ENCODE data around the gene ZSWIM6.

ZSWIM6 gene

DNA sequence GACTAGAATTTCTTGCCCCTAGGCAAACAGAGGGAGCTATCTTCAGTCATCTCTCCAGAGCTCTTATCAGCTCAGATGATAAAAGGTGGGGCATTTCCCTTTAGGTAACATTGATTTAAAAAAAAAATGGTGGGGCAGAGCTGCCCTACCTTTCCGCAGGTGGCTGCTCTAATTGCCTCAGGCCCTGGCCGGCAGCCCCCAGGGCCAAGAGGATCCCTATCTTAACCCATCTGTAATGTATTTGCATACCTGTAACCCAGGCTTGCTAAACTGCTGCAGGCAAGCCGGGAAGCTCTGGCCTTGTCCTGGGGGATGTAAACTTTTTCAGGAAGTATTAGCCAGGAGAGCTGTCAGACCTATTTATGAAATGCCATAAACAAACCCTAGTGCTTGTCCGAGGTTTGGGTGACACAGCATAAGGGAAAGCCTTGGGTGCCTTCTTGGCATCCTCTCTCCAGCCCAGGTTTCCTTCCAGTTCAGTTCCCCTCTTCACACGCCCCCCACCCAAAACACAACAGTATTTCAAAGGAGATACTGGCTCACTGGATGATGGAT lies 20.9 kb upstream of the ZSWIM6 start:
- in situ Hi-C loops (cut with HindIII; ENCODE audit: low pct_unique_long_range_greater_than_20kb, low sequenced_read_pairs), result no loop called here
- TF ChIP-seq JUND (IDR thresholded peaks at IDR 0.05; ENCODE audit: low read depth), result no peak
- no peak for DNase-seq (ENCODE audit: low read depth in 1 of 2, low spot score in 1 of 2)

DNA sequence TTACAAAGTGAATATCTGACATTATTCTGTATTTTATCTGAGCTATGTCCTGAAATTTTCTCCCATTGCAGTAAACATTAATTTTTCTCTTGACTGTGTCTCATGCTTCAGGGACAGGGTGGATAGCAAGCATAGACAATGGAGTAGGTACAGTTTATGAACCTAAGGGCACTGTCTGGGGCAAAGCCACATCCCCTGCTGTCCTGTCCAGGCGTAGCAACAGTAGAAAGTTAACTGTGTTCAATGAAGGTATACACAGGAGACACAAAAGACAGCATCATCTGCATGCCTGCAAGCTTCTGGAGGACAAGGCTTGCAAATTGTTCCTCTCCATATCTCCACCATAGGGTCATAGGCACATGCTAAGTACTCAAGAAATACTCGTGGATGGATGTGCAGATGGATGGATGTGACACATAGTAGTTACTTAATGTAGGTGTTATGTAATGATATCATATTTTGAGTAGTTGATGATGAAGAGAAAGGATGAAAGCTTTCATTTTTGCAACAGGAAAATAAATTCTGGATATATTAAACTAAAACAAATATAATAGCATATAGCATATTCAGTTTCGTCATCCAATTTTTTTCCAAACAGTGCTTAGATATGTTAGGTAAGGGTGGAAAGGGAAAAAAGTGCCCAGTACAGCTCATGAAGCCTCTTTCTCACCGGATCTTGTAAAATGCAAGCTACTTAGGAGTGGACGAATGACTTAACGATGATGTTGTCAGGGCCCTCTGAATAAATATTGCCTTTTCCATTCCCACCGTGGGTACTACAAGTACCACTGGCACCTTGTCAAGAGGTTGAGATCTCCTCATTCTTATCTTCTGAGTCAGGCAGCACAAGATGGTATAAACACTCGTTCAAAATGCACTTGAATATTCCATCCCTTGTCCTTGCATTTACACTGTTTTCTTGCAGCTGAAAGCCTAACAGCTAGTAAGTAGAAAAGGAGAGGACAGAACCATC lies 19.9 kb upstream of the ZSWIM6 start:
- TF ChIP-seq JUND (IDR thresholded peaks at IDR 0.05; ENCODE audit: low read depth), result no peak
- no peak for DNase-seq (ENCODE audit: low read depth in 1 of 2, low spot score in 1 of 2)
- in situ Hi-C loops (cut with HindIII; ENCODE audit: low pct_unique_long_range_greater_than_20kb, low sequenced_read_pairs), result no loop called here

DNA sequence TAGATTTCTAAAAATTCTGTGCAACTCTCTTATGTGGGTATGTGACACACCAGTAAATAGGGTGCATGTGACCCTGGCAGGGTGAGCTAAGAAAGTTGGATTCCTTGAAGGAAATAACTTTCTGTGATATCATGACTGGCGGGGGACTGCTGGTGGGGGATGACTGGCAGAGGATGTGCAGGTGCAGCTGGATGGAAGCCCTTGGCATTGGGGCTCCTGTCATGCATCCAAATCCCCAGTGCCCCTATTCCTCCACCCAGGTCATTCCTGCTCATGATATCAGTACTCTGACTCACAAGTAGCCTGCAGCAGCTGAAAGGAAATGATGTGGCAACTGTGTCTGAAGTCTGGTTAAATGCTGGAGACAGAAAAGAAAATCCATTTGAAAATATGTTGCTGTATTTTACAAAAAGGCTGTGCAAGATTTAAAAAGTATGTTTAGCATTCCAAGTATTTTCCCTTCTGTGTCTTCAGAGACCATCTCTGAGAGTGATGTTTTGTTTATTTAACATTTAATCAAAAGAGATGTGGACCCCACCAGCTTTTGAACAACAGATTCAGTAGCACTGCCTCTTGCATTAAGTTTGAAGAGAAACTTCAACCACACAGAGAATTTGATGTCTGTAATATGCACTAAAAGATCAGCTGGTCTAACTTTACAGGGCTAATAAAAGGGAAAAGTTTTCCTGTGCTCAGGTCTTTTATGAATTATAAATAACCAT lies 17.9 kb upstream of the ZSWIM6 start:
- TF ChIP-seq JUND (IDR thresholded peaks at IDR 0.05; ENCODE audit: low read depth), result no peak

DNA sequence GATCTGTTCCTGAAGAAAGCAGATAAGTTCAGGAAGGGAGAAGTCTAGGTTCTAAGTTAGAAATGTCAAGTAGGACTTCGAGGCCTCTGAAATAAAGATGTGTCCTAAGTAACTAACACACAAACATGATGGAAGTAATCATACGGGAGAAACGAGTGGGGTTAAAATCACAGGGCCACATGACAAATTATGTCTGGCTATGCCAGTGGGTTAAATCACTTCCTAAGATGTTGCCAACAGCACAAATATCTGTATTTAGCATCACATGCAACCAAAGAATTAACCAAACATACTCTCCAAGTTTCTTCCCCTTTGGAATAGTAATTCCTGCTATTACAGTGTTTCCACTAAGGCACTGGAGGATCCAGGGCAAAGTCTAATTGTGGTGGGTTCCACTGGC lies 13.7 kb upstream of the ZSWIM6 start:
- no peak for TF ChIP-seq JUND (IDR thresholded peaks at IDR 0.05; ENCODE audit: low read depth)
- in situ Hi-C loops (cut with HindIII; ENCODE audit: low pct_unique_long_range_greater_than_20kb, low sequenced_read_pairs), result no loop called here
- no peak for DNase-seq (ENCODE audit: low read depth in 1 of 2, low spot score in 1 of 2)

More for the DNA sequence above, 17.9 kb upstream of the ZSWIM6 start:
- DNase-seq (ENCODE audit: low read depth in 1 of 2, low spot score in 1 of 2), result no peak
- in situ Hi-C loops (cut with HindIII; ENCODE audit: low pct_unique_long_range_greater_than_20kb, low sequenced_read_pairs), result no loop called here

DNA sequence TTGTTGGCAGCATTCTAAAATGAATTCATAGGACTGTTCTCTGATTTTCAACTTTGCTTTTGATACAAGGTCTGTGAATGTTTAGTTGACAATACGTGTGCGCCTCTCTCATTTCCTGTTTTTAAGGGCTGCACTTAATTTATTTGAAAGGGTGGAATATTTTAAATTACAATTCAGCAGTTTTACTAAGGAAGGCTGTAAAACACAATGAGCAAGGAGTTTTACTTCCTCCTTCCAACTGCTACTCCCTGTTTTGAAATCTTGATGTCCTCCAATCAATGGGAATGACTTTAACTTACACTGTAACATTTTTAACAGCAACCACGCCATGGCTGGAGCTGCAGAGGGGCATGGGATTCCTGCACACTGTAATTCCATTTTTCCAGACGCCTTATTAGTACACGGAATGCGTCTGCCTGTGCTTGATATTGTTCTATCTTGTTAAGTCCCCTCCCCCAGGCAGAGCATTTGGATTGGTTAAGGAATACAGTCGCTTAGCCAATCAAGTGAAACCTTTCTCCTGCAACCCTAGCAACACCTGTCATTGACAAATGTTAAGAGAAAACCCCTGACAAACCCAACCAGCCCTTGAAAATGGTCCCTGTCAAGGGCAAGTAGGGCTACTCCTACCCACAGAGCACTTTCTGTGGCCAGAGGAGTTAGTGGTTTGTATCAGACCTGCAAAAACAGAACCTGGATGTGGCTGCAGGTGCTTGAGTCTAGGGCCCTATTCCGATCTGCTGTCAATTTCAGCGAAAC lies 12.5 kb upstream of the ZSWIM6 start:
- in situ Hi-C loops (cut with HindIII; ENCODE audit: low pct_unique_long_range_greater_than_20kb, low sequenced_read_pairs), result no loop called here
- DNase-seq (ENCODE audit: low read depth in 1 of 2, low spot score in 1 of 2), result no peak
- TF ChIP-seq JUND (IDR thresholded peaks at IDR 0.05; ENCODE audit: low read depth), result no peak

DNA sequence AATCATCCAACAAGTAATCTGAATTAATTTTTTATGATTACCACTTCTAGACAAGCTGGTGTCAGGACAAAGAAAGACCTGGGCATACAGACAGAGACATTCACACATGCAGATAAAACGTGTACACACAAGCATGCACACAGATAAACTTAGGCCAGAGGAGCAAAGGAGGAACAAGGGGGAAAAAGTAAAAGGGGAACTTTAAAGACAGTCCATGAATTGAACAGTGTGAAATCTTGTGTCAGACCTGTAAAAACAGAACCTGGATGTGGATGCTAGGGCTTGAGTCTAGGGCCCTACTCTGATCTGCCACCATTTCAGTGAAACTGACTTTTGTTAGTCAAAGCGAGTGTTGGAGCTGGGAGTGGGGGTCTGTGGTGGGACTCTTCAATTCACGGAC lies 11.2 kb upstream of the ZSWIM6 start:
- no peak for TF ChIP-seq JUND (IDR thresholded peaks at IDR 0.05; ENCODE audit: low read depth)
- no peak for DNase-seq (ENCODE audit: low read depth in 1 of 2, low spot score in 1 of 2)
- in situ Hi-C loops (cut with HindIII; ENCODE audit: low pct_unique_long_range_greater_than_20kb, low sequenced_read_pairs), result no loop called here

DNA sequence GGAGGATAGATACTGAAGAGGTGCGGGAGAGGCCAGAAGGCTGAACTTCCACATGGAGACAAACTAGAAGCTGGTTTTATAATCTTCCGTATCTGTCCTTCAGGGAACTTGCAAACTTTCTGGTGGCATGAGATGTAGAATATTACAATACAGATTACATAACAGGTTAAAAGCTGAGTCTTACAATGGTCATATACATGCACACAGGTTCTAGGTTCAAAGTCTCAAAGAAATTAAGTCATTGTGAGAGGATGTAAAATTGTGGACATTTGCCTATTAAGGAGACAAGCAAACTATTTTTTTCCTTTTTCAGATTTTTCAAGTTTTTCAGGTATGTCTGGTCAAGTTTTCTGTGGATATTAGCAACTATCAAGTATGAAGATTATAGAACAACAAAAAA lies 10.4 kb upstream of the ZSWIM6 start:
- no peak for DNase-seq (ENCODE audit: low read depth in 1 of 2, low spot score in 1 of 2)
- in situ Hi-C loops (cut with HindIII; ENCODE audit: low pct_unique_long_range_greater_than_20kb, low sequenced_read_pairs), result no loop called here
- no peak for TF ChIP-seq JUND (IDR thresholded peaks at IDR 0.05; ENCODE audit: low read depth)

DNA sequence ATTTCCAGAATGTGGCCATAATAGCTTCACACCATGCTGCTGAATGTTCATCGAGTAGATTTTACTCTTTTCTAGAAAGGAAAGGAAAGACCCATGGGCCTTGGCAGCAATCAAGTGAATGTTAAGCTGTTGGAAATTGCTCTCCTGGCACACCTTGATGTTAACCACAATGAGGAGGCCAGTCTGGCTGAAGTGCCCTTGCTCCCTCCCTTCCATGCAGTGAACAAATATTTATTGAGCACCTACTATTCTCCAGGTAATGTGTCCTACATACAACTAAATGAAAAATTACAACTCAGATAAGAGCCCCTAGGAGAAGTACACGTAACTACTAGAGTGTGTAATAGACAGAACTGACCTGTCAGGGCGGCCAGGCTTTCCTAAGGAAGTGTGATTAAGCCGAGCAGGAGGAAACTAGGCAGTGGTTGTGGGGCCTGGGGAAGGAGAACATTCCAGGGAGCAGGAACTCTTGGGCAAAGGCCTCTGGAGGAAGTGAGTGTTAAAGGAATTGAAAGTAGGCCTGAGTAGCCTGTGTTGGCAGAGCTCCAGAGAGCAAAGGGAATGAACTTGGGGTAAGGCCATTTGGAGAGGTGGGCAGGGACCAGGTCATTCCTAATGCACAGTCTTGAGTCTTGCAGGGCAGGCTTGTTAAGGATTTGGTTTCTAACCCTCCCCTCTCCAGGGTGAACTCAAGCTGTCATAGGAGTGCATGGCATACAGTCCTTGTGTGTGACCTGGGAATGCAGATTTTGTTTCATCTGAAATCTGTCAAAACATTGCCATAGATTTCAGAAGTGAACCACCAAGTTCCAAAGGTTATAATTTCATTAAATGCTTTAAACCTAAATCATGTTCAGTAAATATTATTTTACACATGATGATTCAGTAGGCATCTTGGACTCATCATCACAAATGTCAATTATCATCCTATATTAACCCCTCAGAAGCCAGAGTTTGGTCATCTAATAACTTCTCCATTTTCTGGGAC lies 9.0 kb upstream of the ZSWIM6 start:
- DNase-seq (ENCODE audit: low read depth in 1 of 2, low spot score in 1 of 2), result no peak
- TF ChIP-seq JUND (IDR thresholded peaks at IDR 0.05; ENCODE audit: low read depth), result no peak
- in situ Hi-C loops (cut with HindIII; ENCODE audit: low pct_unique_long_range_greater_than_20kb, low sequenced_read_pairs), result no loop called here

DNA sequence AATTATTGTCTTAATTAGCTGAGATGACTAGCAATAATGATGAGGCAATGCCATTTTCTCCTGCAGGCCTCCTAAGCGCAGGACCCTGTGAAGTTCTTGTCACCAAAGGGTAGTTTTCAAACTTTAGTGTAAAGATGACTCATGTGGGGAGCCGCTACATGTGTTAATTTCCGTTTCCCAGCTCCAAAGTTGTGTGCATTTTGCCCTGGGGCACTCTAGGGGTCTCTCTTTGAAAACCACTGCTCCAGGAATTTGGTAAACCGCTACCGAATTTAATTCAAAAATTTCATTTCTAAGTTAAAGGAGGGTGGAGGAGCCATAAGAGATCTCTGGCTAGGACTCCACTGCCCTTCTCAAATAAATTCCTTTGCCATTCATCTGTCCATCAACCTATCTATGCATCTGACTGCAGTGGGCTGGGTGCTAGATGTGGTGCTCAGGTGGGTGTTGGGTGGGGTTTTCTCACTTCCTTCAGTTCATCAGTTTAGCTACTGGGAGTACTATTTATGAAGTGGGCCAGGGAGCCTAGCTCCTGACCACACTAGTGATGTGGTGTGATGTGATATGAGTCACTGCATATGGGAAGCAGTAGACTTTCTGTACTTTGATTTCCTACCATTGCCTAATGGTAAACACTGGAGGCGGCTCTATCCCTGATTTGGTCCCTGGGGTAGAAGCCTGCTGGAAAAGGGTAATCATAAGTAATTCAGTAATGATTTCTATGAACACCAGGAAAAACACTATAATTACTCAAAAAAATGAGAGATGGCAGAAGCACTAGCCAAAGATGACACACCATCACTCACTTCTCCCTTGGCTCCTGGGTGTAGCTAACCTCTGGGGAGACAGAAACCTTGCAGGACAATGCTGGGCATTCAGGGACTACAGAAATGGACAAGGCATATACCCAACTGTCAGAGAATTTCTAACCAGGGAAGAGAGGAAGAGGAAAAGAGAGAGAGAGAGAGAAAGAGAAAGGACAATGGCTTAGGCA lies 4.0 kb upstream of the ZSWIM6 start:
- no peak for DNase-seq (ENCODE audit: low read depth in 1 of 2, low spot score in 1 of 2)
- in situ Hi-C loops (cut with HindIII; ENCODE audit: low pct_unique_long_range_greater_than_20kb, low sequenced_read_pairs), result no loop called here
- TF ChIP-seq JUND (IDR thresholded peaks at IDR 0.05; ENCODE audit: low read depth), result no peak

DNA sequence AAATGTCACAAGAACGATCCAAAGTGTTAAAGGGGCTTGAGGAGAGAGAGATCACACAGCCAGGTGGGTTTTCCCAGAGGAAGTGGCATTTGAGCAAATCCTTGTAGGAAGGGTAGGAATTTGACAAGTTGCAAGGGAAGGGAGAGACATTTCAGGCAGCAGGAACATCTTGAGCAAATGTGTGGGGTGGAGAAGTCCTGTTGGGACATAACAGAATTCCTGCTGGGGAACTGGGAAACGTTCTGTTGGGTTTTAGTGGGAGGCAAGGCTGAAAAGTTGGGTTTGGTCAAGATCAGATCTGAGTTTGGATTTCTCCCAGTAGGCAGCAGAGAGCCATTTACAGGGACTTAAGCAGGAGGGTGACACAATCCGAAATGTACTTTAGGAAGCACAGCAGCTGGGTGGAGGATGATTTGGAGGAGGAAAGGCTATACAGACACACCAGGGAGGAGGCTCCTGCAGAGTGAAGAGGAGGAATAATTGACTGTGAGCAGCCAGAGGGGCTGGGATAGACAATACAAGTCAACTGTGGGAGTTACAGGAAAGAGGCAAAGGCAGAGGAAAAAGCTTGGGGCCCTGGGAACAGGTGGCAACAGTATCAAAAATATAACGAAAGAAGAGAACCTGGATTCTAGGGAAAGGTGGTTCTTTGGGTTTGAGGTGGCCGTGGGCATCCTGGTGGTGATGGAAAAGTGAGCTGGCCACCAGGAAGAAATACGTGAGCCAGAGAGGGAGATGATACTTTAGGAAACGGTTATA lies 3.1 kb upstream of the ZSWIM6 start:
- no peak for DNase-seq (ENCODE audit: low read depth in 1 of 2, low spot score in 1 of 2)
- TF ChIP-seq JUND (IDR thresholded peaks at IDR 0.05; ENCODE audit: low read depth), result no peak
- in situ Hi-C loops (cut with HindIII; ENCODE audit: low pct_unique_long_range_greater_than_20kb, low sequenced_read_pairs), result no loop called here
